ENCODE results near the gene L3MBTL3.
"Not testable (repeated sequence)": the region's sequence is repeated elsewhere in the genome, so short reads cannot be mapped to it uniquely, and the experiment has no call there.

Gene L3MBTL3

GRCh38 chr6:130138116-130138908, 119.9 kb downstream of the L3MBTL3 start:
- DNase-seq (ENCODE audit: low read depth in 2 of 2) = no peak

- DNase-seq (ENCODE audit: low read depth in 2 of 2) = no peak
These were observed 120.5 kb downstream of the L3MBTL3 start for GRCh38 chr6:130138909-130139242.

- DNase-seq (ENCODE audit: low read depth in 2 of 2) = no peak
These were observed 121.7 kb downstream of the L3MBTL3 start for GRCh38 chr6:130140084-130140483.

GRCh38 chr6:130143709-130144108, 125.3 kb downstream of the L3MBTL3 start:
- no peak for DNase-seq (ENCODE audit: low read depth in 2 of 2)

GRCh38 chr6:130147111-130147510, 128.7 kb downstream of the L3MBTL3 start:
- DNase-seq (ENCODE audit: low read depth in 2 of 2) = no peak

GRCh38 chr6:130148181-130148580, 129.8 kb downstream of the L3MBTL3 start:
- no peak for DNase-seq (ENCODE audit: low read depth in 2 of 2)

- not testable (repeated sequence) for DNase-seq (ENCODE audit: low read depth in 2 of 2)
These were observed 130.6 kb downstream of the L3MBTL3 start for GRCh38 chr6:130149016-130149415.

- no peak for DNase-seq (ENCODE audit: low read depth in 2 of 2)
These were observed 132.5 kb downstream of the L3MBTL3 start for GRCh38 chr6:130150906-130151305.

GRCh38 chr6:130152908-130153510, 134.6 kb downstream of the L3MBTL3 start:
- DNase-seq (ENCODE audit: low read depth in 2 of 2) = no peak

- DNase-seq (ENCODE audit: low read depth in 2 of 2) = no peak
These were observed 138.5 kb downstream of the L3MBTL3 start for GRCh38 chr6:130156908-130157307.

- no peak for DNase-seq (ENCODE audit: low read depth in 2 of 2)
These were observed 139.7 kb downstream of the L3MBTL3 start for GRCh38 chr6:130158056-130158455.

- DNase-seq (ENCODE audit: low read depth in 2 of 2) = no peak
These were observed 140.2 kb downstream of the L3MBTL3 start for GRCh38 chr6:130158548-130158947.

GRCh38 chr6:130159956-130160355, 141.6 kb downstream of the L3MBTL3 start:
- DNase-seq (ENCODE audit: low read depth in 2 of 2) = no peak

- DNase-seq (ENCODE audit: low read depth in 2 of 2) = no peak
These were observed 143.5 kb downstream of the L3MBTL3 start for GRCh38 chr6:130161683-130162404.

- no peak for DNase-seq (ENCODE audit: low read depth in 2 of 2)
These were observed 144.0 kb downstream of the L3MBTL3 start for GRCh38 chr6:130162421-130162820.

- no peak for DNase-seq (ENCODE audit: low read depth in 2 of 2)
These were observed 144.9 kb downstream of the L3MBTL3 start for GRCh38 chr6:130163266-130163665.

GRCh38 chr6:130164251-130164650, 145.9 kb downstream of the L3MBTL3 start:
- DNase-seq (ENCODE audit: low read depth in 2 of 2) = no peak

GRCh38 chr6:130167655-130168054, 149.3 kb downstream of the L3MBTL3 start:
- no peak for DNase-seq (ENCODE audit: low read depth in 2 of 2)

- DNase-seq (ENCODE audit: low read depth in 2 of 2) = not testable (repeated sequence)
These were observed 151.8 kb downstream of the L3MBTL3 start for GRCh38 chr6:130170160-130170559.

- not testable (repeated sequence) for DNase-seq (ENCODE audit: low read depth in 2 of 2)
These were observed 155.1 kb downstream of the L3MBTL3 start for GRCh38 chr6:130173377-130174004.

- no peak for DNase-seq (ENCODE audit: low read depth in 2 of 2)
These were observed 158.0 kb downstream of the L3MBTL3 start for GRCh38 chr6:130176378-130176777.

- no peak for DNase-seq (ENCODE audit: low read depth in 2 of 2)
These were observed 160.3 kb downstream of the L3MBTL3 start for GRCh38 chr6:130178692-130179091.
